Adrenal gland (tissue), 12 donors: Measurements from ENCODE around the gene ZSCAN1. TPM values are rescaled to one million over a fixed set of nuclear protein-coding genes. Genes with fewer than 3 reads are reported as not detected.

Source experiments
- DNase-seq, 7 donors: peaks; one replicate each; pipeline ENCODE4 v3.0.0-alpha.2; 2019 to 2020
- H3K27ac ChIP-seq, 5 donors: fragments of 200-600 bp; sonication (generic) in 4 of 5; 1 replicate in 3 of 5; 2 replicates in 2 of 5; pipeline versions ENCODE4 v1.5.1 to v1.8.0; 2016 to 2020; ENCODE audit warnings: mild to moderate bottlenecking in 1 of 5
- H3K27me3 ChIP-seq: fragments of 200-600 bp; 2 replicates; pipeline ENCODE4 v1.8.0; 2021
- H3K36me3 ChIP-seq, 2 donors: fragments of 200-600 bp; replicated peaks in 1 of 2; 1 replicate in 1 of 2; 2 replicates in 1 of 2; pipeline versions ENCODE4 v1.5.1 to v1.8.0; 2018 to 2022
- H3K4me1 ChIP-seq, 2 donors: fragments of 200-600 bp; replicated peaks in 1 of 2; 1 replicate in 1 of 2; 2 replicates in 1 of 2; pipeline versions ENCODE4 v1.5.1 to v1.8.0; 2018 to 2021
- H3K4me3 ChIP-seq, 4 donors: fragments of 200-600 bp; sonication (generic) in 3 of 4; one replicate each; pipeline ENCODE4 v1.5.1; 2016 to 2018
- H3K9me3 ChIP-seq, 3 donors: fragments of 200-600 bp; sonication (generic) in 1 of 3; replicated peaks in 1 of 3; 1 replicate in 2 of 3; 2 replicates in 1 of 3; pipeline versions ENCODE4 v1.5.1 to v1.8.0; 2016 to 2021
- POLR2A ChIP-seq, 2 donors: fragments of 450-650 bp; IDR thresholded peaks; one replicate each; pipeline ENCODE4 v1.6.1; 2017; ENCODE audit warnings: antibody characterized with exemption in 2 of 2, mild to moderate bottlenecking in 2 of 2, moderate library complexity in 1 of 2
- WGBS, 4 donors: extraction: QIAGEN DNeasy Blood & Tissue Kit in 2 of 4; methylation state at CpG; one replicate each; pipeline versions ENCODE4 v1.1.5 to v1.1.7; 2013 to 2017; 5-methylcytosine and 5-hydroxymethylcytosine counted together
- intact Hi-C, 2 donors: fragments of 100-400 bp; cut with DNase I; formaldehyde crosslinking; loops; one replicate each; pipeline versions ENCODE4 v1.14.1 to v1.15.0; 2022 to 2023
- polyA plus RNA-seq, 3 donors: library from polyadenylated mRNA; stranded (reverse); fragments of 200-250 nt in 2 of 3; fragments of 350-450 nt in 1 of 3; fragmentation: Illumina TruSeq in 1 of 3; extraction: RNeasy Lipid Tissue Mini Kit (QIAGEN cat#74804) in 1 of 3; gene quantifications; one replicate each; pipeline ENCODE4 v1.2.3, GENCODE V29; 2013 to 2014
- total RNA-seq, 9 donors: library from RNA; depleted of rRNA in 4 of 9; stranded (reverse); fragments of >200 nt in 4 of 9; fragments of 120-200 nt in 1 of 9; fragmentation: NEBNext Ultra II Directional in 1 of 9; extraction: Animal tissue kit (Norgen Biotek cat#: 25700) in 1 of 9; gene quantifications; one replicate each; pipeline versions ENCODE4 v1.1.0 to v1.2.4, GENCODE V29; 2013 to 2023
- TF ChIP-seq, protein P1 (sequence below), 6 experiments: fragments of 450-650 bp in 4 of 6; fragments of 200-600 bp in 2 of 6; sonication (generic) in 1 of 6; IDR thresholded peaks; 1 replicate in 5 of 6; 2 replicates in 1 of 6; pipeline versions ENCODE4 v1.5.1 to v1.8.0; 2016 to 2021; ENCODE audit warnings: antibody characterized with exemption in 6 of 6, mild to moderate bottlenecking in 2 of 6, moderate library complexity in 1 of 6
- donor health status: healthy with polysubstance abuse.
- donor health status: Bipolar disorder and iron deficiency.
- donor health status: DM: yes; HTN: yes; CAD: no.
- donor health status: DM: no; HTN: no; CAD: no.
- donor health status: DM: no; HTN: no; CAD: no.
- donor health status: DM: yes; HTN: yes; CAD: no.

ZSCAN1 gene
- total and polyA plus RNA-seq, 12 donors: 0.13 to 4.3 (median 0.78) TPM; not detected in 5

DNA sequence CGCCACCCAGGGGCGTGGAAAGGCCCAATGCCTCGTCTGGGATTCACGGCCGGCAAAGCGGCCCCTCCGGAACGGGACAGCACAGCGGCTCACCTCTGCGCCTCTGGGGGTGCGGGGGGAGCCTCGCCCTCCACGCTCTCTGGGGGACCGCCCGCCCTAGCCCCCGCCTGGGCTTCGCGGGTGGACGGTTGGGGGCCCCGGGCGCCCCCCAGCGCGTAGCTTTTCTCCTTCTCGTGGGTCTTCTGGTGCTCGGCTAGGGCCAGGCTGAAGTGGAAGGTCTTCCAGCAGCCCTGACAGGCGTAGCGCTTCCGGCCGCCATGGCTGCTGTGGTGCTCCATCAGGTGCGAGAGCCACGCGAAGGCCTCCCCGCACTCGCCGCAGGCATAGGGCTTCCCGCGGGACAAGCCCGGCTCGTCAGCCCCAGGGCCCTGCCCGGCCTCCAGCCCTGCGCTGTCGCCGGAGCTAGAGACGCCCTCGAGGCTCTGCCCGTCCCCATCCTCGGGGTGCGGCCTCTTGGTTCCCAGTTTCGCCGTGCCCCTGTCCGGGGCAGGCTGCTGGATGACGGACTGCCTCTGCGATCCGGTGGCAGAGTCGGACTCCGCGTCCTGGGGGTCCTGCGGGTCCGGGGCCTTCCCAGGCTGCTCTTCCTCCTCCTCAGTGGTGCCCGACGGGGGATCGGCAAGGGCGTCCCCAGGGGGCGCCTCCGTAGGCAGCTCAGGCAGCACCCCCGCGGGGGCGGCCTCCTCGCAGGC, 50.9 kb downstream of the ZSCAN1 start:
- intact Hi-C loops: no loop called here
- DNase-seq: no peak
- Histone ChIP-seq H3K27me3 (no peaks in the 10 kb centered on the region), H3K4me1 (no peaks in the 10 kb centered on the region), H3K4me3 (no peak overlapping the region), H3K27ac (no peak overlapping the region), H3K36me3 (peaks cover 0 to 12% of the 10 kb centered on the region in 2 donors), H3K9me3 (peaks cover 0 to 43% (median 0%) of the 10 kb centered on the region in 3 donors)
- TF ChIP-seq, protein P1, sequence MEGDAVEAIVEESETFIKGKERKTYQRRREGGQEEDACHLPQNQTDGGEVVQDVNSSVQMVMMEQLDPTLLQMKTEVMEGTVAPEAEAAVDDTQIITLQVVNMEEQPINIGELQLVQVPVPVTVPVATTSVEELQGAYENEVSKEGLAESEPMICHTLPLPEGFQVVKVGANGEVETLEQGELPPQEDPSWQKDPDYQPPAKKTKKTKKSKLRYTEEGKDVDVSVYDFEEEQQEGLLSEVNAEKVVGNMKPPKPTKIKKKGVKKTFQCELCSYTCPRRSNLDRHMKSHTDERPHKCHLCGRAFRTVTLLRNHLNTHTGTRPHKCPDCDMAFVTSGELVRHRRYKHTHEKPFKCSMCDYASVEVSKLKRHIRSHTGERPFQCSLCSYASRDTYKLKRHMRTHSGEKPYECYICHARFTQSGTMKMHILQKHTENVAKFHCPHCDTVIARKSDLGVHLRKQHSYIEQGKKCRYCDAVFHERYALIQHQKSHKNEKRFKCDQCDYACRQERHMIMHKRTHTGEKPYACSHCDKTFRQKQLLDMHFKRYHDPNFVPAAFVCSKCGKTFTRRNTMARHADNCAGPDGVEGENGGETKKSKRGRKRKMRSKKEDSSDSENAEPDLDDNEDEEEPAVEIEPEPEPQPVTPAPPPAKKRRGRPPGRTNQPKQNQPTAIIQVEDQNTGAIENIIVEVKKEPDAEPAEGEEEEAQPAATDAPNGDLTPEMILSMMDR (IDR thresholded peaks at IDR 0.05): no peak
- no peak for TF ChIP-seq POLR2A (IDR thresholded peaks at IDR 0.05)
- WGBS, 4 donors: 94 to 97% (median 97%) methylated on average over 24 to 69 of the region's 69 CpGs

- H3K9me3 ChIP-seq: peaks cover 0 to 43% (median 0%) of the 10 kb centered on the region in 3 donors
- no peak overlapping the region for H3K27ac ChIP-seq
- no peaks in the 10 kb centered on the region for H3K27me3 ChIP-seq
- peaks cover 0 to 12% of the 10 kb centered on the region in 2 donors for H3K36me3 ChIP-seq
- no peak for DNase-seq
- TF ChIP-seq POLR2A (IDR thresholded peaks at IDR 0.05): no peak
- TF ChIP-seq, protein P1 (IDR thresholded peaks at IDR 0.05): no peak
- H3K4me1 ChIP-seq: no peaks in the 10 kb centered on the region
- intact Hi-C loops: no loop called here
- WGBS, 4 donors: 93 to 96% (median 93%) methylated on average over 15 to 29 of the region's 29 CpGs; no CpG with 5 or more reads in 1 of the 4 donors
- H3K4me3 ChIP-seq: no peak overlapping the region
Observed at GRCh38 chr19:58085348-58085875, 51.6 kb downstream of the ZSCAN1 start.

- Histone ChIP-seq H3K4me3 (no peak overlapping the region), H3K9me3 (peaks cover 0 to 32% (median 0%) of the 10 kb centered on the region in 3 donors), H3K4me1 (no peaks in the 10 kb centered on the region), H3K36me3 (peaks cover 0 to 12% of the 10 kb centered on the region in 2 donors), H3K27ac (no peak overlapping the region), H3K27me3 (no peaks in the 10 kb centered on the region)
- TF ChIP-seq POLR2A (IDR thresholded peaks at IDR 0.05): no peak
- TF ChIP-seq, protein P1 (IDR thresholded peaks at IDR 0.05): no peak
- intact Hi-C loops: no loop called here
- 94 to 96% (median 95%) methylated on average over 12 to 23 of the region's 23 CpGs for WGBS, 4 donors
- DNase-seq: no peak
Observed at GRCh38 chr19:58086825-58087710, 53.2 kb downstream of the ZSCAN1 start.

DNA sequence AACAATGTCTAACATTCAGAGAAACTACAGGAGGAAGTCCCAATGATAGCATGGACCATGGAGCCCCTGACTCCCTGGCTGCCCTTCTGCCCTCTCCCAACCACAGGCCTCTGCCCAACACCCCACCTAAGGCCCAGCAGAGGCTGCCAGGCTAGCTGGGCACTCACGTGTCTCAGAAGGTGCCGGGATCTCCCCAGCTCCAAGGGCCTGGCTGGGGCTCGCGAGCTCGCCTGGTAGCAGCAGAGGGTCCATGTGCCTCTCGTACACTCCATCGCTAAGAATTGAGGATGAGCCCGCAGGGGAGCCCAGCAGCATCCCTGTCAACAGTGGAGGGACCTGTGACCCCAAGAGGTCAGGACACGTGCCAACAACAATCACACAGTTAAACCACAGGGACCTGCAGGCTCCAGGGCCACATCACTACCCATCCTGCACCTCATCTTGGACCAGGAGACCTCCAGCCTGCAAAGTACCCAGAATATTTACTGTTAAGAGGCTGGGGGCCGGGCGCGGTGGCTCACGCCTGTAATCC, 54.8 kb downstream of the ZSCAN1 start:
- Histone ChIP-seq H3K9me3 (peaks cover 0 to 20% (median 0%) of the 10 kb centered on the region in 3 donors), H3K36me3 (peaks cover 0 to 12% of the 10 kb centered on the region in 2 donors), H3K4me1 (no peaks in the 10 kb centered on the region), H3K27me3 (no peaks in the 10 kb centered on the region), H3K4me3 (no peak overlapping the region), H3K27ac (no peak overlapping the region)
- intact Hi-C loops: no loop called here
- 95 to 98% (median 96%) methylated on average over 6 to 13 of the region's 13 CpGs for WGBS, 4 donors
- no peak for TF ChIP-seq POLR2A (IDR thresholded peaks at IDR 0.05)
- TF ChIP-seq, protein P1 (IDR thresholded peaks at IDR 0.05): no peak
- no peak for DNase-seq
